ENCODE measurements around the gene TTL.
"Not testable (repeated sequence)": the region's sequence is repeated elsewhere in the genome, so short reads cannot be mapped to it uniquely, and the experiment has no call there.

TTL gene

GRCh38 chr2:112494828-112495227, 12.9 kb downstream of the TTL start:
- H3K4me2 ChIP-seq (ENCODE audit: low read length): no peak overlapping the region
- peaks cover 15% of the 10 kb centered on the region for H3K4me1 ChIP-seq (ENCODE audit: control insufficient read depth, insufficient read depth, low read length)
- no peaks in the 10 kb centered on the region for H3K27me3 ChIP-seq (ENCODE audit: control insufficient read depth, insufficient read depth, low read length)
- H3K36me3 ChIP-seq (ENCODE audit: insufficient read depth, low read length): peaks cover 23% of the 10 kb centered on the region
- no peak overlapping the region for H3K4me3 ChIP-seq (ENCODE audit: low read length)
- H3K9me3 ChIP-seq (replicated peaks; ENCODE audit: low read length): no peaks in the 10 kb centered on the region
- no peak overlapping the region for H3K9ac ChIP-seq (ENCODE audit: low read depth, low read length)

GRCh38 chr2:112495878-112496277, 13.9 kb downstream of the TTL start:
- not testable (repeated sequence) for H3K9me3 ChIP-seq (replicated peaks; ENCODE audit: low read length); H3K4me2 ChIP-seq (ENCODE audit: low read length); H3K27me3 ChIP-seq (ENCODE audit: control insufficient read depth, insufficient read depth, low read length); H3K9ac ChIP-seq (ENCODE audit: low read depth, low read length); H3K4me3 ChIP-seq (ENCODE audit: low read length)
- peaks cover 15% of the 10 kb centered on the region for H3K4me1 ChIP-seq (ENCODE audit: control insufficient read depth, insufficient read depth, low read length)
- H3K36me3 ChIP-seq (ENCODE audit: insufficient read depth, low read length): peaks cover 19% of the 10 kb centered on the region

- H3K9me3 ChIP-seq (replicated peaks; ENCODE audit: low read length); H3K4me1 ChIP-seq (ENCODE audit: control insufficient read depth, insufficient read depth, low read length); H3K9ac ChIP-seq (ENCODE audit: low read depth, low read length); H3K4me3 ChIP-seq (ENCODE audit: low read length); H3K4me2 ChIP-seq (ENCODE audit: low read length); H3K27me3 ChIP-seq (ENCODE audit: control insufficient read depth, insufficient read depth, low read length): not testable (repeated sequence)
- H3K36me3 ChIP-seq (ENCODE audit: insufficient read depth, low read length): peaks cover 16% of the 10 kb centered on the region
Measured at GRCh38 chr2:112500850-112501484, 19.0 kb downstream of the TTL start.

GRCh38 chr2:112509239-112509998, 27.5 kb downstream of the TTL start:
- H3K4me2 ChIP-seq (ENCODE audit: low read length); H3K4me1 ChIP-seq (ENCODE audit: control insufficient read depth, insufficient read depth, low read length); H3K9ac ChIP-seq (ENCODE audit: low read depth, low read length); H3K4me3 ChIP-seq (ENCODE audit: low read length); H3K27me3 ChIP-seq (ENCODE audit: control insufficient read depth, insufficient read depth, low read length); H3K9me3 ChIP-seq (replicated peaks; ENCODE audit: low read length): not testable (repeated sequence)
- H3K36me3 ChIP-seq (ENCODE audit: insufficient read depth, low read length): peaks cover 15% of the 10 kb centered on the region

GRCh38 chr2:112516801-112517200, 34.8 kb downstream of the TTL start:
- H3K4me3 ChIP-seq (ENCODE audit: low read length): no peak overlapping the region
- no peaks in the 10 kb centered on the region for H3K27me3 ChIP-seq (ENCODE audit: control insufficient read depth, insufficient read depth, low read length)
- H3K9me3 ChIP-seq (replicated peaks; ENCODE audit: low read length): no peaks in the 10 kb centered on the region
- no peaks in the 10 kb centered on the region for H3K4me1 ChIP-seq (ENCODE audit: control insufficient read depth, insufficient read depth, low read length)
- H3K36me3 ChIP-seq (ENCODE audit: insufficient read depth, low read length): peaks cover 57% of the 10 kb centered on the region
- H3K9ac ChIP-seq (ENCODE audit: low read depth, low read length): no peak overlapping the region
- no peak overlapping the region for H3K4me2 ChIP-seq (ENCODE audit: low read length)

- Histone ChIP-seq H3K27me3 (ENCODE audit: control insufficient read depth, insufficient read depth, low read length) (no peaks in the 10 kb centered on the region), H3K4me3 (ENCODE audit: low read length) (no peak overlapping the region)
Measured at GRCh38 chr2:112518807-112519206, 36.9 kb downstream of the TTL start.

GRCh38 chr2:112519506-112519905, 37.5 kb downstream of the TTL start:
- no peaks in the 10 kb centered on the region for H3K4me1 ChIP-seq (ENCODE audit: control insufficient read depth, insufficient read depth, low read length)
- peaks cover 64% of the 10 kb centered on the region for H3K36me3 ChIP-seq (ENCODE audit: insufficient read depth, low read length)
- H3K4me3 ChIP-seq (ENCODE audit: low read length): no peak overlapping the region
- H3K4me2 ChIP-seq (ENCODE audit: low read length): no peak overlapping the region
- no peaks in the 10 kb centered on the region for H3K9me3 ChIP-seq (replicated peaks; ENCODE audit: low read length)
- no peak overlapping the region for H3K9ac ChIP-seq (ENCODE audit: low read depth, low read length)
- H3K27me3 ChIP-seq (ENCODE audit: control insufficient read depth, insufficient read depth, low read length): no peaks in the 10 kb centered on the region

More at GRCh38 chr2:112518807-112519206, 36.9 kb downstream of the TTL start:
- Histone ChIP-seq H3K9ac (ENCODE audit: low read depth, low read length) (no peak overlapping the region), H3K4me1 (ENCODE audit: control insufficient read depth, insufficient read depth, low read length) (no peaks in the 10 kb centered on the region), H3K4me2 (ENCODE audit: low read length) (no peak overlapping the region), H3K9me3 (replicated peaks; ENCODE audit: low read length) (no peaks in the 10 kb centered on the region), H3K36me3 (ENCODE audit: insufficient read depth, low read length) (peaks cover 69% of the 10 kb centered on the region)

- no peak overlapping the region for H3K9ac ChIP-seq (ENCODE audit: low read depth, low read length)
- H3K4me3 ChIP-seq (ENCODE audit: low read length): no peak overlapping the region
- H3K27me3 ChIP-seq (ENCODE audit: control insufficient read depth, insufficient read depth, low read length): no peaks in the 10 kb centered on the region
- no peaks in the 10 kb centered on the region for H3K4me1 ChIP-seq (ENCODE audit: control insufficient read depth, insufficient read depth, low read length)
- no peaks in the 10 kb centered on the region for H3K9me3 ChIP-seq (replicated peaks; ENCODE audit: low read length)
- no peak overlapping the region for H3K4me2 ChIP-seq (ENCODE audit: low read length)
- H3K36me3 ChIP-seq (ENCODE audit: insufficient read depth, low read length): peaks cover 56% of the 10 kb centered on the region
Measured at GRCh38 chr2:112520234-112520783, 38.4 kb downstream of the TTL start.

GRCh38 chr2:112523291-112523777, 41.4 kb downstream of the TTL start:
- Histone ChIP-seq H3K36me3 (ENCODE audit: insufficient read depth, low read length) (peaks cover 50% of the 10 kb centered on the region), H3K4me2 (ENCODE audit: low read length) (no peak overlapping the region), H3K4me3 (ENCODE audit: low read length) (no peak overlapping the region), H3K27me3 (ENCODE audit: control insufficient read depth, insufficient read depth, low read length) (no peaks in the 10 kb centered on the region), H3K4me1 (ENCODE audit: control insufficient read depth, insufficient read depth, low read length) (no peaks in the 10 kb centered on the region), H3K9ac (ENCODE audit: low read depth, low read length) (no peak overlapping the region), H3K9me3 (replicated peaks; ENCODE audit: low read length) (no peaks in the 10 kb centered on the region)

- H3K4me3 ChIP-seq (ENCODE audit: low read length); H3K4me1 ChIP-seq (ENCODE audit: control insufficient read depth, insufficient read depth, low read length); H3K27me3 ChIP-seq (ENCODE audit: control insufficient read depth, insufficient read depth, low read length); H3K4me2 ChIP-seq (ENCODE audit: low read length); H3K9me3 ChIP-seq (replicated peaks; ENCODE audit: low read length); H3K9ac ChIP-seq (ENCODE audit: low read depth, low read length): not testable (repeated sequence)
- peaks cover 50% of the 10 kb centered on the region for H3K36me3 ChIP-seq (ENCODE audit: insufficient read depth, low read length)
Measured at GRCh38 chr2:112524276-112524675, 42.3 kb downstream of the TTL start.

- Histone ChIP-seq H3K4me2 (ENCODE audit: low read length) (no peak overlapping the region), H3K9ac (ENCODE audit: low read depth, low read length) (no peak overlapping the region), H3K4me3 (ENCODE audit: low read length) (no peak overlapping the region), H3K36me3 (ENCODE audit: insufficient read depth, low read length) (peaks cover 52% of the 10 kb centered on the region), H3K9me3 (replicated peaks; ENCODE audit: low read length) (no peaks in the 10 kb centered on the region), H3K27me3 (ENCODE audit: control insufficient read depth, insufficient read depth, low read length) (no peaks in the 10 kb centered on the region), H3K4me1 (ENCODE audit: control insufficient read depth, insufficient read depth, low read length) (no peaks in the 10 kb centered on the region)
Measured at GRCh38 chr2:112528541-112528940, 46.6 kb downstream of the TTL start.
